ENCODE data around the gene MPHOSPH10.
"Not testable (repeated sequence)": the region's sequence is repeated elsewhere in the genome, so short reads cannot be mapped to it uniquely, and the experiment has no call there.

The MPHOSPH10 gene

GRCh38 chr2:71157124-71157793 is 26.8 kb downstream of the MPHOSPH10 start:
- Histone ChIP-seq H3K9me3 (ENCODE audit: low read length) (no peaks in the 10 kb centered on the region), H3K27me3 (ENCODE audit: insufficient read depth, low read length) (no peaks in the 10 kb centered on the region), H3K36me3 (ENCODE audit: insufficient read depth, low read length) (no peaks in the 10 kb centered on the region), H3K4me3 (ENCODE audit: low read length) (no peak overlapping the region), H2AFZ (ENCODE audit: low read depth, low read length) (no peak overlapping the region), H3K4me1 (ENCODE audit: insufficient read depth, low read length) (peaks cover 6% of the 10 kb centered on the region)

GRCh38 chr2:71166812-71167211 is 36.4 kb downstream of the MPHOSPH10 start:
- no peaks in the 10 kb centered on the region for H3K36me3 ChIP-seq (ENCODE audit: insufficient read depth, low read length)
- H3K9me3 ChIP-seq (ENCODE audit: low read length), result no peaks in the 10 kb centered on the region
- no peaks in the 10 kb centered on the region for H3K4me1 ChIP-seq (ENCODE audit: insufficient read depth, low read length)
- no peak overlapping the region for H2AFZ ChIP-seq (ENCODE audit: low read depth, low read length)
- H3K4me3 ChIP-seq (ENCODE audit: low read length), result no peak overlapping the region
- H3K27me3 ChIP-seq (ENCODE audit: insufficient read depth, low read length), result peaks cover 8% of the 10 kb centered on the region

- no peak overlapping the region for H3K4me3 ChIP-seq (ENCODE audit: low read length)
- H3K9me3 ChIP-seq (ENCODE audit: low read length), result no peaks in the 10 kb centered on the region
- no peak overlapping the region for H2AFZ ChIP-seq (ENCODE audit: low read depth, low read length)
- H3K36me3 ChIP-seq (ENCODE audit: insufficient read depth, low read length), result no peaks in the 10 kb centered on the region
- H3K27me3 ChIP-seq (ENCODE audit: insufficient read depth, low read length), result no peaks in the 10 kb centered on the region
- no peaks in the 10 kb centered on the region for H3K4me1 ChIP-seq (ENCODE audit: insufficient read depth, low read length)
Observed at GRCh38 chr2:71173096-71173495, 42.7 kb downstream of the MPHOSPH10 start.

GRCh38 chr2:71174207-71174606 is 43.8 kb downstream of the MPHOSPH10 start:
- H3K9me3 ChIP-seq (ENCODE audit: low read length), result no peaks in the 10 kb centered on the region
- H3K4me1 ChIP-seq (ENCODE audit: insufficient read depth, low read length), result no peaks in the 10 kb centered on the region
- no peaks in the 10 kb centered on the region for H3K36me3 ChIP-seq (ENCODE audit: insufficient read depth, low read length)
- no peak overlapping the region for H2AFZ ChIP-seq (ENCODE audit: low read depth, low read length)
- H3K27me3 ChIP-seq (ENCODE audit: insufficient read depth, low read length), result no peaks in the 10 kb centered on the region
- H3K4me3 ChIP-seq (ENCODE audit: low read length), result no peak overlapping the region

- not testable (repeated sequence) for H2AFZ ChIP-seq (ENCODE audit: low read depth, low read length); H3K9me3 ChIP-seq (ENCODE audit: low read length); H3K36me3 ChIP-seq (ENCODE audit: insufficient read depth, low read length); H3K4me1 ChIP-seq (ENCODE audit: insufficient read depth, low read length); H3K4me3 ChIP-seq (ENCODE audit: low read length); H3K27me3 ChIP-seq (ENCODE audit: insufficient read depth, low read length)
Observed at GRCh38 chr2:71178836-71179235, 48.4 kb downstream of the MPHOSPH10 start.

- H3K9me3 ChIP-seq (ENCODE audit: low read length), result no peaks in the 10 kb centered on the region
- no peaks in the 10 kb centered on the region for H3K4me1 ChIP-seq (ENCODE audit: insufficient read depth, low read length)
- no peak overlapping the region for H2AFZ ChIP-seq (ENCODE audit: low read depth, low read length)
- no peaks in the 10 kb centered on the region for H3K36me3 ChIP-seq (ENCODE audit: insufficient read depth, low read length)
- no peak overlapping the region for H3K4me3 ChIP-seq (ENCODE audit: low read length)
- no peaks in the 10 kb centered on the region for H3K27me3 ChIP-seq (ENCODE audit: insufficient read depth, low read length)
Observed at GRCh38 chr2:71181316-71181715, 50.9 kb downstream of the MPHOSPH10 start.

GRCh38 chr2:71183306-71184115 is 53.1 kb downstream of the MPHOSPH10 start:
- not testable (repeated sequence) for H3K9me3 ChIP-seq (ENCODE audit: low read length); H3K36me3 ChIP-seq (ENCODE audit: insufficient read depth, low read length); H3K4me3 ChIP-seq (ENCODE audit: low read length); H2AFZ ChIP-seq (ENCODE audit: low read depth, low read length); H3K4me1 ChIP-seq (ENCODE audit: insufficient read depth, low read length); H3K27me3 ChIP-seq (ENCODE audit: insufficient read depth, low read length)

GRCh38 chr2:71186973-71187372 is 56.5 kb downstream of the MPHOSPH10 start:
- H3K4me1 ChIP-seq (ENCODE audit: insufficient read depth, low read length), result no peaks in the 10 kb centered on the region
- no peak overlapping the region for H3K4me3 ChIP-seq (ENCODE audit: low read length)
- H3K9me3 ChIP-seq (ENCODE audit: low read length), result no peaks in the 10 kb centered on the region

GRCh38 chr2:71187589-71187988 is 57.2 kb downstream of the MPHOSPH10 start:
- Histone ChIP-seq H3K4me1 (ENCODE audit: insufficient read depth, low read length) (no peaks in the 10 kb centered on the region), H2AFZ (ENCODE audit: low read depth, low read length) (no peak overlapping the region), H3K27me3 (ENCODE audit: insufficient read depth, low read length) (no peaks in the 10 kb centered on the region), H3K9me3 (ENCODE audit: low read length) (no peaks in the 10 kb centered on the region), H3K36me3 (ENCODE audit: insufficient read depth, low read length) (no peaks in the 10 kb centered on the region), H3K4me3 (ENCODE audit: low read length) (no peak overlapping the region)

More at GRCh38 chr2:71186973-71187372, 56.5 kb downstream of the MPHOSPH10 start:
- no peaks in the 10 kb centered on the region for H3K36me3 ChIP-seq (ENCODE audit: insufficient read depth, low read length)
- H3K27me3 ChIP-seq (ENCODE audit: insufficient read depth, low read length), result no peaks in the 10 kb centered on the region
- H2AFZ ChIP-seq (ENCODE audit: low read depth, low read length), result no peak overlapping the region

- H3K9me3 ChIP-seq (ENCODE audit: low read length), result no peaks in the 10 kb centered on the region
- no peaks in the 10 kb centered on the region for H3K27me3 ChIP-seq (ENCODE audit: insufficient read depth, low read length)
- H2AFZ ChIP-seq (ENCODE audit: low read depth, low read length), result no peak overlapping the region
- H3K4me1 ChIP-seq (ENCODE audit: insufficient read depth, low read length), result no peaks in the 10 kb centered on the region
- no peak overlapping the region for H3K4me3 ChIP-seq (ENCODE audit: low read length)
- no peaks in the 10 kb centered on the region for H3K36me3 ChIP-seq (ENCODE audit: insufficient read depth, low read length)
Observed at GRCh38 chr2:71190656-71191569, 60.5 kb downstream of the MPHOSPH10 start.

GRCh38 chr2:71191570-71191943 is 61.1 kb downstream of the MPHOSPH10 start:
- H3K4me1 ChIP-seq (ENCODE audit: insufficient read depth, low read length), result no peaks in the 10 kb centered on the region

More at GRCh38 chr2:71191570-71191943, 61.1 kb downstream of the MPHOSPH10 start:
- Histone ChIP-seq H3K4me3 (ENCODE audit: low read length) (no peak overlapping the region), H2AFZ (ENCODE audit: low read depth, low read length) (no peak overlapping the region), H3K36me3 (ENCODE audit: insufficient read depth, low read length) (no peaks in the 10 kb centered on the region), H3K9me3 (ENCODE audit: low read length) (no peaks in the 10 kb centered on the region), H3K27me3 (ENCODE audit: insufficient read depth, low read length) (no peaks in the 10 kb centered on the region)

Data from neuron (in vitro differentiated cells).